C4-2B (cell line): Measurements from ENCODE around the gene RALGAPA2.

ENCODE experiments used
- CTCF ChIP-seq: fragments of 450-650 bp; conservative IDR thresholded peaks from 2 replicates; pipeline ENCODE4 v1.5.1; 2017; ENCODE audit warnings: mild to moderate bottlenecking
- ZFX ChIP-seq: fragments of 450-650 bp; IDR thresholded peaks from 2 replicates; pipeline ENCODE4 v1.6.1; 2017

- no peak for TF ChIP-seq CTCF
- no peak for TF ChIP-seq ZFX
Measured at GRCh38 chr20:20483328-20483727, 229.1 kb downstream of the RALGAPA2 start.
